Natural killer cell (primary cell): ENCODE data around the gene ALDH1A2. TPM values are rescaled to one million over a fixed set of nuclear protein-coding genes. Genes with fewer than 3 reads are reported as not detected.

ENCODE experiments used
- ATAC-seq, 3 donors: fragments of 150-1000 bp in 2 of 3; fragments of 200-7000 bp in 1 of 3; cut with Tn5 transposase; 1 replicate in 1 of 3; 2 replicates in 2 of 3; pipeline ENCODE4 v1.10.0; 2021; ENCODE audit warnings: mild to moderate bottlenecking in 2 of 3, moderate library complexity in 2 of 3
- DNase-seq, 2 donors: peaks; one replicate each; pipeline versions ENCODE4 v3.0.0 to v3.0.0-alpha.2; 2013 to 2021; ENCODE audit warnings: mixed read lengths in 1 of 2
- H3K27ac ChIP-seq: one replicate; pipeline ENCODE4 v1.5.1; 2013; ENCODE audit warnings: mild to moderate bottlenecking, low read length
- H3K27me3 ChIP-seq: one replicate; pipeline ENCODE4 v1.6.1; 2013; ENCODE audit warnings: low read length; ENCODE audit not compliant: control insufficient read depth, insufficient read depth
- H3K36me3 ChIP-seq: one replicate; pipeline ENCODE4 v1.6.1; 2013; ENCODE audit warnings: low read length; ENCODE audit not compliant: control insufficient read depth, insufficient read depth
- H3K4me1 ChIP-seq: one replicate; pipeline ENCODE4 v1.6.1; 2013; ENCODE audit warnings: low read length; ENCODE audit not compliant: control insufficient read depth, insufficient read depth
- H3K4me3 ChIP-seq: one replicate; pipeline ENCODE4 v1.5.1; 2013; ENCODE audit warnings: low read length
- H3K9me3 ChIP-seq: one replicate; pipeline ENCODE4 v1.6.1; 2013; ENCODE audit warnings: low read length; ENCODE audit not compliant: control insufficient read depth, insufficient read depth
- H3K27ac Mint-ChIP-seq, 2 donors: one replicate each; pipeline ENCODE4 v1.8.0; 2022; ENCODE audit warnings: mild to moderate bottlenecking in 2 of 2, mixed read lengths in 2 of 2, moderate library complexity in 1 of 2
- H3K27me3 Mint-ChIP-seq, 2 donors: one replicate each; pipeline ENCODE4 v1.8.0; 2022; ENCODE audit warnings: low read depth in 2 of 2, mixed read lengths in 2 of 2
- H3K36me3 Mint-ChIP-seq: one replicate; pipeline ENCODE4 v1.8.0; 2022; ENCODE audit warnings: mixed read lengths
- H3K4me1 Mint-ChIP-seq, 2 donors: one replicate each; pipeline ENCODE4 v1.8.0; 2022; ENCODE audit warnings: mixed read lengths in 2 of 2
- H3K4me3 Mint-ChIP-seq: one replicate; pipeline ENCODE4 v1.8.0; 2022; ENCODE audit warnings: mild to moderate bottlenecking, moderate library complexity, mixed read lengths
- H3K9me3 Mint-ChIP-seq, 2 donors: one replicate each; pipeline ENCODE4 v1.8.0; 2022; ENCODE audit warnings: mixed read lengths in 2 of 2
- WGBS: methylation state at CpG from one replicate; pipeline ENCODE4 v1.1.7; 2013; ENCODE audit warnings: missing lambda C conversion rate; ENCODE audit not compliant: insufficient coverage; 5-methylcytosine and 5-hydroxymethylcytosine counted together
- intact Hi-C: fragments of 100-400 bp; cut with micrococcal nuclease; formaldehyde crosslinking; loops from one replicate; pipeline ENCODE4 v1.14.2; 2022
- total RNA-seq, 4 donors: library from RNA; stranded (reverse); fragments of 120-200 nt in 1 of 4; gene quantifications; one replicate each; pipeline versions ENCODE4 v1.2.3 to v1.2.4, GENCODE V29; 2013 to 2022
- TF ChIP-seq, protein P1 (sequence below): fragments of 200-600 bp; IDR thresholded peaks from one replicate; pipeline ENCODE4 v1.8.0; 2022; ENCODE audit warnings: antibody characterized with exemption

The ALDH1A2 gene
- total RNA-seq, 3 donors from 2014 or later (not counting 1 experiment from before 2014, with no cell fraction given) = 0.73 to 3.6 (median 2.8) TPM

- Mint-ChIP-seq H3K9me3 (no peaks in the 10 kb centered on the region), H3K4me3 (no peak overlapping the region), H3K27ac (no peak overlapping the region), H3K4me1 (peaks cover 4 to 6% of the 10 kb centered on the region in 2 donors), H3K36me3 (no peaks in the 10 kb centered on the region), H3K27me3 (peaks cover 56 to 61% of the 10 kb centered on the region in 2 donors)
- TF ChIP-seq, protein P1, sequence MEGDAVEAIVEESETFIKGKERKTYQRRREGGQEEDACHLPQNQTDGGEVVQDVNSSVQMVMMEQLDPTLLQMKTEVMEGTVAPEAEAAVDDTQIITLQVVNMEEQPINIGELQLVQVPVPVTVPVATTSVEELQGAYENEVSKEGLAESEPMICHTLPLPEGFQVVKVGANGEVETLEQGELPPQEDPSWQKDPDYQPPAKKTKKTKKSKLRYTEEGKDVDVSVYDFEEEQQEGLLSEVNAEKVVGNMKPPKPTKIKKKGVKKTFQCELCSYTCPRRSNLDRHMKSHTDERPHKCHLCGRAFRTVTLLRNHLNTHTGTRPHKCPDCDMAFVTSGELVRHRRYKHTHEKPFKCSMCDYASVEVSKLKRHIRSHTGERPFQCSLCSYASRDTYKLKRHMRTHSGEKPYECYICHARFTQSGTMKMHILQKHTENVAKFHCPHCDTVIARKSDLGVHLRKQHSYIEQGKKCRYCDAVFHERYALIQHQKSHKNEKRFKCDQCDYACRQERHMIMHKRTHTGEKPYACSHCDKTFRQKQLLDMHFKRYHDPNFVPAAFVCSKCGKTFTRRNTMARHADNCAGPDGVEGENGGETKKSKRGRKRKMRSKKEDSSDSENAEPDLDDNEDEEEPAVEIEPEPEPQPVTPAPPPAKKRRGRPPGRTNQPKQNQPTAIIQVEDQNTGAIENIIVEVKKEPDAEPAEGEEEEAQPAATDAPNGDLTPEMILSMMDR = no peak
- no peaks in the 10 kb centered on the region for H3K9me3 ChIP-seq
- ATAC-seq (no peak), DNase-seq (no peak)
- intact Hi-C loops = loop anchor here (5.0 kb wide), 1 partner anchor 196 kb away; no protein-coding TSS in a partner anchor
- WGBS = 80% methylated on average over 4 of the region's 4 CpGs
- no peak overlapping the region for H3K27ac ChIP-seq
- peaks cover 64% of the 10 kb centered on the region for H3K27me3 ChIP-seq
- no peak overlapping the region for H3K4me3 ChIP-seq
- peaks cover 15% of the 10 kb centered on the region for H3K4me1 ChIP-seq
- H3K36me3 ChIP-seq = no peaks in the 10 kb centered on the region
Measured at GRCh38 chr15:58062983-58063382, 2.5 kb downstream of the ALDH1A2 start.

DNA sequence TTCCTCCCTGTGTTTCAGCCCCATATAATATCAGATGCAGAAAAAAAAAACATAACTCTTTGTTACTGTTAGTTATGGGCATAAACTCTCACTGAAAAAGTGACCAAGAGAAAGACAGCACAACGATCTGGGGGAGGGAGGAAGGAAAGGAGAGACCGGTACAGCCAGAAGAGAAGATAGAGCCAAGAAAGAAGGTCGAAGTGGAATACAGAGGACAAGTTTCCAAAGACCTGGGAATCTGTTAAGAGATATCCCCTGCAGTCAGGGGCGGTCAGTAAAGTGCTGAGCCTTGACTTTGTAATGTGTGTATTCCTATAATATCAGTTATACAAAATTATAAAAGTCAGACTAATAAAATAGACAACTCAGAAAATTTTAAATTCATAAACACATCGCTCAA, 3.3 kb downstream of the ALDH1A2 start:
- H3K27ac Mint-ChIP-seq = no peak overlapping the region
- no peaks in the 10 kb centered on the region for H3K36me3 Mint-ChIP-seq
- Histone ChIP-seq H3K4me3 (no peak overlapping the region), H3K36me3 (no peaks in the 10 kb centered on the region), H3K4me1 (peaks cover 15% of the 10 kb centered on the region), H3K27ac (no peak overlapping the region), H3K27me3 (peaks cover 59% of the 10 kb centered on the region), H3K9me3 (no peaks in the 10 kb centered on the region)
- 43% methylated on average over 4 of the region's 5 CpGs for WGBS
- DNase-seq = no peak
- H3K4me1 Mint-ChIP-seq = peaks cover 4 to 6% of the 10 kb centered on the region in 2 donors
- intact Hi-C loops = loop anchor here (5.0 kb wide), 1 partner anchor 195 kb away; no protein-coding TSS in a partner anchor
- H3K4me3 Mint-ChIP-seq = no peak overlapping the region
- H3K27me3 Mint-ChIP-seq = peaks cover 54 to 55% of the 10 kb centered on the region in 2 donors
- no peak for ATAC-seq
- TF ChIP-seq, protein P1 = no peak
- no peaks in the 10 kb centered on the region for H3K9me3 Mint-ChIP-seq

GRCh38 chr15:58060575-58060974, 4.9 kb downstream of the ALDH1A2 start:
- no peaks in the 10 kb centered on the region for H3K9me3 ChIP-seq
- no peak for ATAC-seq
- WGBS = 80% methylated on average over 1 of the region's 1 CpG
- H3K36me3 ChIP-seq = no peaks in the 10 kb centered on the region
- Mint-ChIP-seq H3K27ac (no peak overlapping the region), H3K27me3 (peaks cover 53 to 61% of the 10 kb centered on the region in 2 donors), H3K4me3 (no peak overlapping the region), H3K9me3 (no peaks in the 10 kb centered on the region), H3K36me3 (no peaks in the 10 kb centered on the region), H3K4me1 (no peaks in the 10 kb centered on the region)
- no peak overlapping the region for H3K27ac ChIP-seq
- H3K4me3 ChIP-seq = no peak overlapping the region
- TF ChIP-seq, protein P1 = no peak
- peaks cover 51% of the 10 kb centered on the region for H3K27me3 ChIP-seq
- intact Hi-C loops = loop anchor here (5.0 kb wide), 1 partner anchor 193 kb away; no protein-coding TSS in a partner anchor
- no peak for DNase-seq
- H3K4me1 ChIP-seq = peaks cover 7% of the 10 kb centered on the region

- 36% methylated on average over 1 of the region's 2 CpGs for WGBS
- intact Hi-C loops = no loop called here
- Histone ChIP-seq H3K36me3 (no peaks in the 10 kb centered on the region), H3K9me3 (no peaks in the 10 kb centered on the region), H3K4me3 (no peak overlapping the region), H3K4me1 (no peaks in the 10 kb centered on the region), H3K27ac (no peak overlapping the region), H3K27me3 (peaks cover 35% of the 10 kb centered on the region)
- Mint-ChIP-seq H3K4me1 (no peaks in the 10 kb centered on the region), H3K4me3 (no peak overlapping the region), H3K27me3 (peaks cover 40 to 69% of the 10 kb centered on the region in 2 donors), H3K27ac (no peak overlapping the region), H3K36me3 (no peaks in the 10 kb centered on the region), H3K9me3 (no peaks in the 10 kb centered on the region)
- no peak for ATAC-seq
- DNase-seq = no peak
- TF ChIP-seq, protein P1 = no peak
Measured at GRCh38 chr15:58058729-58059128, 6.8 kb downstream of the ALDH1A2 start.
